GM23248 (cell line): Measurements from ENCODE around the gene PYGB. TPM values are rescaled to one million over a fixed set of nuclear protein-coding genes. Genes with fewer than 3 reads are reported as not detected.

ENCODE experiments used
- DNase-seq: peaks from one replicate; pipeline ENCODE4 v3.0.0-alpha.2; 2015
- H2AFZ ChIP-seq: fragments of 200-600 bp; sonication (generic); 2 replicates; pipeline ENCODE4 v1.6.1; 2016; ENCODE audit warnings: antibody characterized with exemption
- H3F3A ChIP-seq: fragments of 200-600 bp; sonication (generic); 2 replicates; pipeline ENCODE4 v1.6.1; 2016; ENCODE audit warnings: mild to moderate bottlenecking, antibody characterized with exemption, mixed run types; ENCODE audit not compliant: insufficient read depth
- H3K27ac ChIP-seq: fragments of 200-600 bp; sonication (generic); 2 replicates; pipeline ENCODE4 v1.5.1; 2016; ENCODE audit warnings: mild to moderate bottlenecking
- H3K27me3 ChIP-seq: fragments of 200-600 bp; sonication (generic); replicated peaks from 2 replicates; pipeline ENCODE4 v1.6.1; 2016; ENCODE audit warnings: mild to moderate bottlenecking; ENCODE audit not compliant: insufficient read depth
- H3K36me3 ChIP-seq: fragments of 200-600 bp; sonication (generic); 2 replicates; pipeline ENCODE4 v1.6.1; 2016; ENCODE audit warnings: low read depth, mild to moderate bottlenecking
- H3K4me1 ChIP-seq: fragments of 200-600 bp; sonication (generic); 2 replicates; pipeline ENCODE4 v1.6.1; 2016; ENCODE audit warnings: mild to moderate bottlenecking; ENCODE audit not compliant: insufficient read depth
- H3K4me2 ChIP-seq: fragments of 200-600 bp; sonication (generic); one replicate; pipeline ENCODE4 v1.6.1; 2016; ENCODE audit warnings: mild to moderate bottlenecking; ENCODE audit not compliant: unreplicated experiment
- H3K4me3 ChIP-seq: fragments of 200-600 bp; sonication (generic); 2 replicates; pipeline ENCODE4 v1.5.1; 2016; ENCODE audit warnings: mild to moderate bottlenecking
- H3K79me2 ChIP-seq: fragments of 200-600 bp; sonication (generic); 2 replicates; pipeline ENCODE4 v1.6.1; 2016; ENCODE audit warnings: mild to moderate bottlenecking; ENCODE audit not compliant: insufficient read depth
- H3K9ac ChIP-seq: fragments of 200-600 bp; sonication (generic); 2 replicates; pipeline ENCODE4 v1.6.1; 2016; ENCODE audit warnings: mild to moderate bottlenecking
- H3K9me2 ChIP-seq: fragments of 200-600 bp; sonication (generic); 2 replicates; pipeline ENCODE4 v1.6.1; 2016; ENCODE audit warnings: mixed run types, mild to moderate bottlenecking, moderate library complexity; ENCODE audit not compliant: insufficient read depth
- H3K9me3 ChIP-seq: fragments of 200-600 bp; sonication (generic); one replicate; pipeline ENCODE4 v1.6.1; 2017; ENCODE audit warnings: low read depth
- H4K20me1 ChIP-seq: fragments of 200-600 bp; sonication (generic); 2 replicates; pipeline ENCODE4 v1.6.0; 2016; ENCODE audit not compliant: insufficient read depth
- EZH2 ChIP-seq: fragments of 200-600 bp; sonication (generic); IDR thresholded peaks from 2 replicates; pipeline ENCODE4 v1.6.1; 2018; ENCODE audit warnings: antibody characterized with exemption, mild to moderate bottlenecking; ENCODE audit not compliant: insufficient read depth, poor library complexity, severe bottlenecking
- EZH2phosphoT487 ChIP-seq: fragments of 200-600 bp; sonication (generic); IDR thresholded peaks from 2 replicates; pipeline ENCODE4 v1.6.1; 2018; ENCODE audit warnings: antibody characterized with exemption, moderate library complexity, mild to moderate bottlenecking, low read depth; ENCODE audit not compliant: insufficient read depth
- WGBS, 2 experiments: methylation state at CpG; one replicate each; pipeline ENCODE4 v1.1.6; 2015 to 2017; ENCODE audit warnings: low lambda C conversion rate in 2 of 2, low coverage in 1 of 2; ENCODE audit errors: missing lambda C conversion rate in 2 of 2; 5-methylcytosine and 5-hydroxymethylcytosine counted together
- in situ Hi-C: fragments of 300-500 bp; cut with MboI; formaldehyde crosslinking; loops from 2 replicates; pipeline ENCODE4 v1.15.0; 2020
- polyA plus RNA-seq: library from polyadenylated mRNA; unstranded; fragments of >200 nt; fragmentation: Nextera tagmentation; extraction: Ambion mirVana; gene quantifications from 2 replicates; pipeline ENCODE4 v1.2.1, GENCODE V29; 2016
- total RNA-seq: library from RNA; depleted of rRNA; stranded (reverse); fragments of >200 nt; shearing (Covaris generic); gene quantifications from 2 replicates; pipeline ENCODE4 v1.2.3, GENCODE V29; 2014

PYGB gene
- total and polyA plus RNA-seq, 2 experiments from 2014 or later: 74.1 to 116 TPM

- no peak overlapping the region for H3K27ac ChIP-seq
- no peaks in the 10 kb centered on the region for H3K9me3 ChIP-seq
- H3K9me2 ChIP-seq: no peaks in the 10 kb centered on the region
- H4K20me1 ChIP-seq: no peaks in the 10 kb centered on the region
- no peaks in the 10 kb centered on the region for H3K27me3 ChIP-seq
- in situ Hi-C loops: no loop called here
- no peak for DNase-seq
- H3K4me2 ChIP-seq: no peak overlapping the region
- no peak for TF ChIP-seq EZH2
- no peak for TF ChIP-seq EZH2phosphoT487
- no peak overlapping the region for H3K4me3 ChIP-seq
- H3K36me3 ChIP-seq: no peaks in the 10 kb centered on the region; the same call in 1 of the 2 replicates
- H3F3A ChIP-seq: no peaks in the 10 kb centered on the region
- H3K79me2 ChIP-seq: no peaks in the 10 kb centered on the region
- 89 to 93% methylated on average over 12 of the region's 12 CpGs for WGBS, 2 experiments
- no peak overlapping the region for H3K9ac ChIP-seq
- no peaks in the 10 kb centered on the region for H3K4me1 ChIP-seq
- no peak overlapping the region for H2AFZ ChIP-seq
Measured at GRCh38 chr20:25286917-25287316, 39.0 kb downstream of the PYGB start.

DNA sequence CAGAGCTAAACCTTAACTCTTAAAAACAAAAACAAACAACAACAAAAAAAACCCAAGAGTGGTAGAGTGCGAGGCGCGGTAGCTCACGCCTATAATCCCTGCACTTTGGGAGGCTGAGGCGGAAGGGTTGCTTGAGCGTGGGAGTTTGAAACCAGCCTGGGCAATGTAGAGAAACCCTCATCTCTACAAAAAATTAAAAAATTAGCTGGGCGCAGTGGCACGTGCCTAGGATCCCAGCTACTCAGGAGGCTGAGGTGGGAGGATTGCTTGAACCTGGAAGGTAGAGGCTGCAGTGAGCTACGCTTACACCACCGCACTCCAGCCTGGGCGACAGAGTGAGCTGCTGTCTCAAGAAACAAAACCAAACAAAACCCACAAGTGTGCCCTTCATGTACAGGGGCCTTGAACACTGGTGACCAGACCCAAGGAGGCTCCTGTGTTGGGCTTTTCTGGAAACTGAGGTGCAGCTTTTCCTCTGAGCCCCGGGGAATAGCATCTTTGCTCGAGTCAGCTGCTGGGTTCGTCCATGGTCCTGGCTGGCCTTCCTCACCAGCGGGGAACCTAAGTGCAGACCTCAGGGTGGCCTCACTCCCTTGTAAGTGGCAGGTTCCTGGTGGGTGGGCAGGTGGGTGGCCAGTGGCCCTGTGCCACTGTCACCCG is 39.9 kb downstream of the PYGB start:
- no peak for DNase-seq
- no peak overlapping the region for H2AFZ ChIP-seq
- no peaks in the 10 kb centered on the region for H3K79me2 ChIP-seq
- no peaks in the 10 kb centered on the region for H3K9me3 ChIP-seq
- in situ Hi-C loops: no loop called here
- no peak for TF ChIP-seq EZH2phosphoT487
- no peak for TF ChIP-seq EZH2
- H3F3A ChIP-seq: no peaks in the 10 kb centered on the region
- H3K36me3 ChIP-seq: no peaks in the 10 kb centered on the region; the same call in 1 of the 2 replicates
- H4K20me1 ChIP-seq: no peaks in the 10 kb centered on the region
- H3K4me3 ChIP-seq: no peak overlapping the region
- WGBS, 2 experiments: 88 to 89% methylated on average over 16 of the region's 16 CpGs
- H3K4me1 ChIP-seq: no peaks in the 10 kb centered on the region
- H3K9me2 ChIP-seq: no peaks in the 10 kb centered on the region
- H3K9ac ChIP-seq: no peak overlapping the region
- H3K27ac ChIP-seq: no peak overlapping the region
- no peak overlapping the region for H3K4me2 ChIP-seq
- H3K27me3 ChIP-seq: no peaks in the 10 kb centered on the region

DNA sequence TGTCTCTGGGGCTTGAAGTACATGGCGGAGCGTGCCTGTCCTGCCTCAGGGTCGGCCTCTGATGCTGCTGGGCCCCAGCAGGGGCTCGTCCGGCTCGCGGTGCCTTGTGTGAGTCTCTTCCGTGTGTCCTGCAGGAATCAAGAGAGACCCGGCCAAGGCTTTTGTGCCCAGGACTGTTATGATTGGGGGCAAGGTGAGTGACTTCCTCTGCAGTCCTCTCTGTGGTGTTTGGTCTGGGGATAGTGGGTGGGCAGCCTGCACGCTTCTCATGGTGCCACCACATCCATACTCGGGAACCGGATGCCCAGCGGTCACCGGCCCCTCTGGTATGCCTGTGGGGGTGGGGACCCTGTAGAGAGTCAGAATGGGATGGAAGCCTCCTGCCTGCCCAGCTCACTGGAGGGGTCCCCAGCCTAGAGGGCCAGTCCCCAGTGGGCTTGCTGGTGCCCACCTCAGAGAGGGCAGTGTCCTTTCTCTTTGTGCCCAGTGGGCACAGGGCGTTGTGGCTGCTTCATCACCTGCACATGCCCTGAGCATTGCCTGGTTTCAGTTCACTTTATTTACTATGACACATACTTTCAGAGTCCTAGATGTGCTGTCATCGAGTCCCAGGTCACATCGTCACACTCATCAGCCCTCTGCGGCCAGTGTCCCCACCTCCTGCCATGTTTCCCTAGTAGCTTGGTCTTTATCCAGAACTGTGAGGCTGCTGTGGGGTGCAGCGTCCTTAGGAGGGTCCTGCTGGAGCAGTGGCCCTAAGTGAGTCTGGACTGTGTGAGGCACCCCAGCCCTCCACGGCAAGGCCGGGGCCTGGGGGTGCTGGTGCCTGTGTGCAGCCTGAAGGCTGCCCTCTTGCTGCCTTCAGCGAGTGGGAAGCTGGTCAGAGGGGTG is 40.7 kb downstream of the PYGB start:
- no peaks in the 10 kb centered on the region for H4K20me1 ChIP-seq
- H3K4me1 ChIP-seq: no peaks in the 10 kb centered on the region
- no peak overlapping the region for H3K4me2 ChIP-seq
- H2AFZ ChIP-seq: no peak overlapping the region
- H3K4me3 ChIP-seq: no peak overlapping the region
- H3K27me3 ChIP-seq: no peaks in the 10 kb centered on the region
- H3K9ac ChIP-seq: no peak overlapping the region
- no peaks in the 10 kb centered on the region for H3K9me3 ChIP-seq
- H3K36me3 ChIP-seq: no peaks in the 10 kb centered on the region; the same call in 1 of the 2 replicates
- no peaks in the 10 kb centered on the region for H3K79me2 ChIP-seq
- 89 to 92% methylated on average over 22 of the region's 22 CpGs for WGBS, 2 experiments
- no peak overlapping the region for H3K27ac ChIP-seq
- DNase-seq: no peak
- TF ChIP-seq EZH2phosphoT487: no peak
- in situ Hi-C loops: no loop called here
- H3F3A ChIP-seq: no peaks in the 10 kb centered on the region
- H3K9me2 ChIP-seq: no peaks in the 10 kb centered on the region

DNA sequence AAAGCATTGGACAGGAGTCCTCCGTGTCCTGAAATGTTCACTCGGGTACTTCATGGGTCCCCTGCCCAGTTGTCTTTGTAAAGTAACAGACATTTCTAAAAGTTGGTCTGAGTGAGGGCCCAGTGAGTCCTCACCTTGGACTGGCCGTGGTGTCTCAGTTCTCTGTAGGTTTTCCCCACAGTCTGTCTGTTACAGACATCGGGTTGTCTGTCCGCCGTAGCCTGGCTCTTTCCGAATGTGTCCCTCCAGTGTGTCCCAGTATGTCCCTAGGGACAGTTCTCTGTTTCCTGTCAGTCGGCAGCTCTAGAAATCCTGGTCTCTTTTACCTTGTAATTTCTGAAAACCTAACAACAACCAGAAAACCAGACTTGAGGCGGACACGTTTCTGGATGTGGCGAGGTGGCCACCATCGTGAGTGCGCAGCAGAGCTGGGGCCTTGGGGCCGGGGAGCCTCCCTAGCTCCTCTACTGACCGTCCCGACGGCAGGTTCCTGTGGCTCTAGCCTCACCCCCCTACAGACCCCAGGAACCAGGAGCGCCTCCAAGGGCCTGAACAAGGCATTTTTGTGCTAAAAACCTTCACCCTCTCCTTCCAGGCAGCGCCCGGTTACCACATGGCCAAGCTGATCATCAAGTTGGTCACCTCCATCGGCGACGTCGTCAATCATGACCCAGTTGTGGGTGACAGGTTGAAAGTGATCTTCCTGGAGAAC is 42.2 kb downstream of the PYGB start:
- Histone ChIP-seq H3K4me1 (no peaks in the 10 kb centered on the region), H3K36me3 (no peaks in the 10 kb centered on the region; the same call in 1 of the 2 replicates), H4K20me1 (no peaks in the 10 kb centered on the region), H3K9me2 (no peaks in the 10 kb centered on the region), H3K27ac (no peak overlapping the region), H3K79me2 (no peaks in the 10 kb centered on the region), H3K9ac (no peak overlapping the region), H3F3A (no peaks in the 10 kb centered on the region), H3K27me3 (no peaks in the 10 kb centered on the region), H2AFZ (no peak overlapping the region), H3K4me2 (no peak overlapping the region), H3K4me3 (no peak overlapping the region), H3K9me3 (no peaks in the 10 kb centered on the region)
- DNase-seq: no peak
- in situ Hi-C loops: loop anchor here (10.0 kb wide), 1 partner anchor 295 kb away; the partner anchor contains the start of gene APMAP
- no peak for TF ChIP-seq EZH2
- 86 to 89% methylated on average over 24 of the region's 24 CpGs for WGBS, 2 experiments
